ENCODE data around the gene TMPRSS11D.

The TMPRSS11D gene

GRCh38 chr4:67885762-67886161 lies 2.0 kb upstream of the TMPRSS11D start:
- DNase-seq, result no peak

- DNase-seq, result no peak
These were observed 899 bp upstream of the TMPRSS11D start for GRCh38 chr4:67884701-67885100.

GRCh38 chr4:67883458-67883857 lies 344 bp downstream of the TMPRSS11D start:
- DNase-seq, result no peak

GRCh38 chr4:67880866-67881610 lies 2.8 kb downstream of the TMPRSS11D start:
- DNase-seq, result no peak

- DNase-seq, result no peak
These were observed 4.3 kb downstream of the TMPRSS11D start for GRCh38 chr4:67879486-67879885.

GRCh38 chr4:67877086-67877485 lies 6.7 kb downstream of the TMPRSS11D start:
- DNase-seq, result no peak

- DNase-seq, result no peak
These were observed 8.8 kb downstream of the TMPRSS11D start for GRCh38 chr4:67874986-67875385.

GRCh38 chr4:67873116-67873515 lies 10.7 kb downstream of the TMPRSS11D start:
- DNase-seq, result no peak

- peak in 1 of 5 donors; percentile 3 for DNase-seq
These were observed 11.9 kb downstream of the TMPRSS11D start for GRCh38 chr4:67871867-67872266.

- DNase-seq, result no peak
These were observed 14.1 kb downstream of the TMPRSS11D start for GRCh38 chr4:67869580-67870190.

- no peak for DNase-seq
These were observed 22.3 kb downstream of the TMPRSS11D start for GRCh38 chr4:67861513-67861912.

GRCh38 chr4:67853336-67853735 lies 30.5 kb downstream of the TMPRSS11D start:
- no peak for DNase-seq

- no peak for DNase-seq
These were observed 62.9 kb downstream of the TMPRSS11D start for GRCh38 chr4:67820903-67821302.

- DNase-seq, result no peak
These were observed 73.8 kb downstream of the TMPRSS11D start for GRCh38 chr4:67810011-67810410.

- no peak for DNase-seq
These were observed 74.3 kb downstream of the TMPRSS11D start for GRCh38 chr4:67809502-67809901.

GRCh38 chr4:67796810-67797209 lies 87.0 kb downstream of the TMPRSS11D start:
- DNase-seq, result no peak

GRCh38 chr4:67790721-67791120 lies 93.1 kb downstream of the TMPRSS11D start:
- DNase-seq, result no peak

GRCh38 chr4:67787311-67787710 lies 96.5 kb downstream of the TMPRSS11D start:
- DNase-seq, result no peak

GRCh38 chr4:67785528-67785927 lies 98.3 kb downstream of the TMPRSS11D start:
- no peak for DNase-seq

- DNase-seq, result peak in 1 of 5 donors; percentile 2
These were observed 104.2 kb downstream of the TMPRSS11D start for GRCh38 chr4:67779631-67780030.

- DNase-seq, result no peak
These were observed 107.1 kb downstream of the TMPRSS11D start for GRCh38 chr4:67776746-67777145.
